Measurements from ENCODE around the gene ARHGAP15. TPM values are rescaled to one million over a fixed set of nuclear protein-coding genes. Genes with fewer than 3 reads are reported as not detected.

The ARHGAP15 gene
- total RNA-seq, 1 experiment from 2014 or later, result 0.42 TPM

DNA sequence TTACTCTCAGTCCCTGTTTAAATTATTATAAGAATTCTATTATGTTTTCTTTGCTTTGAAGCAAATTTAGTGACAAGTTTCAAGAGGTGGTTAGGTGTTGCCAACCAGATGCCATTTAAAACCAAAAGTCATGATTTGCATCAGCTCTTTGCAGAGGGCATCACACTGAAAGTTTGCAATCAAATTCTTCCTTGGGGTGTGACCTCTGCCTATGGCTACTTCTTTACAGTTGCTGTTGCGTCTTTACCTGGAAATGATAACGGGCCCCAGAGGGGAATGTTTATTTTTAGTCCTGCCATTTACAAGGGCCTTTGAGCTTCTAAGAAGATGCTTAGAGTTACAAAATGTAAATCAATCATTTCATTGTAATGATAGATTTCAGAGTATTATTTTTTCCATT, 561.0 kb downstream of the ARHGAP15 start:
- intact Hi-C loops (cut with micrococcal nuclease), result no loop called here
- H3K36me3 ChIP-seq (ENCODE audit: control insufficient read depth in 1 of 2, insufficient read depth in 2 of 2, low read length in 2 of 2), result no peaks in the 10 kb centered on the region
- no peak overlapping the region for H3K4me2 ChIP-seq (ENCODE audit: low read length)
- H3K27ac ChIP-seq (ENCODE audit: low read depth, low read length), result no peak overlapping the region
- no TSS peak for BruUV-seq (replicated peaks)
- H3K9ac ChIP-seq (ENCODE audit: low read length), result no peak overlapping the region
- DNase-seq (ENCODE audit: low read depth, low spot score) (no peak), ATAC-seq (no peak)
- no peaks in the 10 kb centered on the region for H3K27me3 ChIP-seq (ENCODE audit: insufficient read depth, low read length)
- H3K4me1 ChIP-seq (ENCODE audit: control insufficient read depth in 1 of 2, insufficient read depth in 2 of 2, low read length in 2 of 2), result no peaks in the 10 kb centered on the region
- CTCF ChIA-PET, result no interaction called here
- H4K20me1 ChIP-seq (ENCODE audit: insufficient read depth), result no peaks in the 10 kb centered on the region
- RAD21 ChIA-PET (ENCODE audit: low non-redundant PET in 1 of 2, low total read pairs in 2 of 2, uncharacterized antibody in 2 of 2, unreplicated experiment in 2 of 2), result no interaction called here
- TF ChIP-seq EZH2phosphoT487 (IDR thresholded peaks at IDR 0.05; ENCODE audit: borderline replicate concordance), result no peak
- no peak for TF ChIP-seq POLR2AphosphoS5 (IDR thresholded peaks at IDR 0.05; ENCODE audit: low read depth, low read length)
- no peak for TF ChIP-seq CBX3 (IDR thresholded peaks at IDR 0.05; ENCODE audit: low read depth)
- TF ChIP-seq EZH2 (IDR thresholded peaks at IDR 0.05), result no peak
- TF ChIP-seq JUND (IDR thresholded peaks at IDR 0.05), result no peak
- TF ChIP-seq ZBTB33 (IDR thresholded peaks at IDR 0.05; ENCODE audit: extremely low read depth, insufficient replicate concordance, low read length), result no peak
- no peak for TF ChIP-seq ZNF274 (IDR thresholded peaks at IDR 0.05; ENCODE audit: low read depth, low read length)
- no peak for TF ChIP-seq ELF1 (IDR thresholded peaks at IDR 0.05; ENCODE audit: borderline replicate concordance, low read depth)
- TF ChIP-seq SIN3A (IDR thresholded peaks at IDR 0.05; ENCODE audit: low read depth), result no peak
- TF ChIP-seq SRF (IDR thresholded peaks at IDR 0.05; ENCODE audit: low read depth), result no peak
- TF ChIP-seq, protein P1, sequence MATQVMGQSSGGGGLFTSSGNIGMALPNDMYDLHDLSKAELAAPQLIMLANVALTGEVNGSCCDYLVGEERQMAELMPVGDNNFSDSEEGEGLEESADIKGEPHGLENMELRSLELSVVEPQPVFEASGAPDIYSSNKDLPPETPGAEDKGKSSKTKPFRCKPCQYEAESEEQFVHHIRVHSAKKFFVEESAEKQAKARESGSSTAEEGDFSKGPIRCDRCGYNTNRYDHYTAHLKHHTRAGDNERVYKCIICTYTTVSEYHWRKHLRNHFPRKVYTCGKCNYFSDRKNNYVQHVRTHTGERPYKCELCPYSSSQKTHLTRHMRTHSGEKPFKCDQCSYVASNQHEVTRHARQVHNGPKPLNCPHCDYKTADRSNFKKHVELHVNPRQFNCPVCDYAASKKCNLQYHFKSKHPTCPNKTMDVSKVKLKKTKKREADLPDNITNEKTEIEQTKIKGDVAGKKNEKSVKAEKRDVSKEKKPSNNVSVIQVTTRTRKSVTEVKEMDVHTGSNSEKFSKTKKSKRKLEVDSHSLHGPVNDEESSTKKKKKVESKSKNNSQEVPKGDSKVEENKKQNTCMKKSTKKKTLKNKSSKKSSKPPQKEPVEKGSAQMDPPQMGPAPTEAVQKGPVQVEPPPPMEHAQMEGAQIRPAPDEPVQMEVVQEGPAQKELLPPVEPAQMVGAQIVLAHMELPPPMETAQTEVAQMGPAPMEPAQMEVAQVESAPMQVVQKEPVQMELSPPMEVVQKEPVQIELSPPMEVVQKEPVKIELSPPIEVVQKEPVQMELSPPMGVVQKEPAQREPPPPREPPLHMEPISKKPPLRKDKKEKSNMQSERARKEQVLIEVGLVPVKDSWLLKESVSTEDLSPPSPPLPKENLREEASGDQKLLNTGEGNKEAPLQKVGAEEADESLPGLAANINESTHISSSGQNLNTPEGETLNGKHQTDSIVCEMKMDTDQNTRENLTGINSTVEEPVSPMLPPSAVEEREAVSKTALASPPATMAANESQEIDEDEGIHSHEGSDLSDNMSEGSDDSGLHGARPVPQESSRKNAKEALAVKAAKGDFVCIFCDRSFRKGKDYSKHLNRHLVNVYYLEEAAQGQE (IDR thresholded peaks at IDR 0.05; ENCODE audit: low read depth), result no peak
- TF ChIP-seq SP1 (IDR thresholded peaks at IDR 0.05; ENCODE audit: low read depth), result no peak
- no peak for TF ChIP-seq CEBPB (IDR thresholded peaks at IDR 0.05; ENCODE audit: low read depth)
- no peak for TF ChIP-seq CTCF (IDR thresholded peaks at IDR 0.05 in 2 of 3, conservative IDR thresholded peaks at IDR 0.05 in 1 of 3; ENCODE audit: borderline replicate concordance in 1 of 3, insufficient read depth in 1 of 3, low read depth in 2 of 3, low read length in 2 of 3)
- POLR2A ChIA-PET, result no interaction called here
- no peaks in the 10 kb centered on the region for H3K9me2 ChIP-seq (ENCODE audit: insufficient read depth)
- no peak overlapping the region for H2AFZ ChIP-seq (ENCODE audit: low read depth, low read length, poor library complexity, severe bottlenecking)
- no peaks in the 10 kb centered on the region for H3K79me2 ChIP-seq (ENCODE audit: insufficient read depth, low read length)
- H3K9me3 ChIP-seq (ENCODE audit: control insufficient read depth in 1 of 2, insufficient read depth in 1 of 2, low read depth in 1 of 2, low read length in 2 of 2), result no peaks in the 10 kb centered on the region
- no peak overlapping the region for H3K4me3 ChIP-seq (replicated peaks in 1 of 2; ENCODE audit: low read depth in 1 of 2, low read length in 2 of 2)
